Measurements from ENCODE around the gene TXNRD2.

Gene TXNRD2

DNA sequence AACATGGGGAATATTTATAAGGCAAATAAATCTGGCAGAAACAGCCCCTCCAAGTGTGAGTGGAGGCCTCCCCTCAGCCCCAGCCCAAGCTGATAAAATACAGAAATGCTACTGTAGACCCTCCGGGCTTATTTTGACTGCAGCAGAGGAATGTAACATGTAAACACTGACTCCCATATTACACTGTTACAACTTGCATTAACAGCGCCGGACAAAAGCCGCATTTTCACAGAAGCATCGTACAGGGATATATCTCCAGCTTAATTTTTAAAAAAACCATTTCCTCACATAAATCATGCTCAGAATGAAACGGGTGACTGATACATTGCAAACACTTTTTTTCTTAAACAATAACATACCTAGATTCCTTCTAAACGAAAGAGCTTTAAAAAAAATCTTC, 36.7 kb downstream of the TXNRD2 start:
- DNase-seq (ENCODE audit: low spot score) = no peak

DNA sequence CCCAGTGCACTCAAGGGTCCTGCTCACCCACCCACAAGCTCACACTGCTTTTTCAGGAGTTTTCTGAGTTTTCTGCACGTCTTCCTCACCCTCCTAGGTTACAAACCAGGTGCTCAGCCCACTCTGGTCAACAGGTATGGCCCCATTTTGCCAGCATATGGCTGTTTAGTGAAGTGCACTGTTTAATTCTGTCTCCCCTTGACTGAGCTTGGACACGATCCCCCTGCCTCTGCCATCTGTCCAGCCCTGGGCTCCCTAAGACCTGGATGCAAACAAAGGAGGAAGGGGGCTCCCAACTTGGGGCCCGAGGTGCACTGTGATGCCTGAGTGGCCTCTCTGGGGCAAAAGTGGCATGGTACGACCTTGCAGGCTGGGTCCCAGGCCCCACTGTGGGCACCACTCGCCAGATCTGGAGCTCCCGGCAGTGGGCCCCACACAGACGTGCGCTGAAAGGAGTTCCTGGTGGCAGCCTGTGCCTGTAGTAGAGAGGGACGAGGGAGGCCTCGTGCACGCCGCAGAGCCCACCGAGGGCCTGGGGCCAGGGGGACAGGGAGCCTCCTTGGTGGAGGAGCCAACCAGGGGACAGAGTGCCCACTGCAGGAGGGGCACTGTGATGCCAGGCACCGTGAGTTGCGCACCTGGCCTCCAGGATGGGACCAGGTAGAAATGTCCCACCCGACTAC, 37.3 kb downstream of the TXNRD2 start:
- no peak for DNase-seq (ENCODE audit: low spot score)

DNA sequence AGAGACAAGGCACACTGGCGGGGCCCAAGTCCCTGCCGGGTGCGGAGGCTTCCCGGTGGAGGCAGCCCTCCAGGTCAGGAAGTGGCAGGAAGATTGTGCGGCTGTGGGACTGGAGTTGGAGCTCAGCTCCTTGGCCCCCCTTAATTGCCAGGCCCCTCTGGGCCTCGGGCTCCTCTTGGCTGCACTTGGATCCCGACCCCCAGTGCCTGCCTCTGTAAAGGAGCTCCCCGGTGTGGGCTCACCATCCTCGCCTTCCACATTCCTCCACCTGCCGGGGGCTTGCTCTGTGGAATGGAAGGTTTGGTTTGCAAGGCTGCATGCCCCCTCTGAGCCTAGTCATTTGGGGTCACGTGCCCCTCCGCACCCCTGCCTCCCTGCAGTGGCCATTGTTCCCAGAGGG, 38.1 kb downstream of the TXNRD2 start:
- DNase-seq (ENCODE audit: low spot score) = no peak

DNA sequence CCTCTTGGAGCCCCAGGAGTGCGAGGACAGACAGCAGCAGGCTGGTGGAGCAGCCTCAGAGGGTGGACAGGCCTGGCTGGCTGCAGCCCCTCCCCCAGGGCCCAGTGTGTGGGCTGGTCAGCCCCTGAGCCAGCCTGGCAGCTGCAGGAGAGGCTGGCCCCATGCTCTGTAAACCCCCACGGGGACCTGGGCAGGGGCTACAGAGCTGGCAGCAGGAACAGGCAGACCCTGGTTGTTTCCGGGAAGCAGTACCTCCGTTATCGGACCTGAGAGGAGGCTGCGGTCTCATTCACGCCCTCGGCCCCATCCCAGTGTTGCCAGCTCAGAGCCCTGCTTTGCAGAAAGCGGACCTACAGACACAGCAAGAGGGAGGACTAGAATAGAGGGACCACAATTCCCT, 38.6 kb downstream of the TXNRD2 start:
- no peak for DNase-seq (ENCODE audit: low spot score)

DNA sequence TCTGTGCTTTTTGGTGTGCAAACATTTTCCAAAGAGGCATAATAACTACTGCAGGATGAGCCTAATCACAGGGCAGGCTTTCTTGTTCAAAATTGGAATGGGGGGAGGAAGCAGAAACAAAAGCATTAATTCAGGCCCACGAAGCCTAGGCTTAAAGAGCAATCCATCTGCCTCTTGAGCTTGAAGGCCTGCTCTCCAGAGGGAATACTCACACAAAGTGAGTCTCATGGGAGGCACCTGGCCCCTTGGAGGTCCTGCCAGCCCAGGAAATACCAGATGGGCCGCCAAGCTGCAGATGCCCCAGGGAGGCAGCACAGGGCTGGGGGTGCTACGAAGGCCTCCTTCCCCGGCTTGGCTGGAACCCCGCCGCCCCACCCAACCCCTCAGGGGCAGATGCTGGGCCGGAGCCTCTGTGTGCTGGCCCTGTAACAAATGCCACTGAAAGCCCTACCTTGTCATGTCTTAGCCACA, 39.3 kb downstream of the TXNRD2 start:
- DNase-seq (ENCODE audit: low spot score) = no peak

DNA sequence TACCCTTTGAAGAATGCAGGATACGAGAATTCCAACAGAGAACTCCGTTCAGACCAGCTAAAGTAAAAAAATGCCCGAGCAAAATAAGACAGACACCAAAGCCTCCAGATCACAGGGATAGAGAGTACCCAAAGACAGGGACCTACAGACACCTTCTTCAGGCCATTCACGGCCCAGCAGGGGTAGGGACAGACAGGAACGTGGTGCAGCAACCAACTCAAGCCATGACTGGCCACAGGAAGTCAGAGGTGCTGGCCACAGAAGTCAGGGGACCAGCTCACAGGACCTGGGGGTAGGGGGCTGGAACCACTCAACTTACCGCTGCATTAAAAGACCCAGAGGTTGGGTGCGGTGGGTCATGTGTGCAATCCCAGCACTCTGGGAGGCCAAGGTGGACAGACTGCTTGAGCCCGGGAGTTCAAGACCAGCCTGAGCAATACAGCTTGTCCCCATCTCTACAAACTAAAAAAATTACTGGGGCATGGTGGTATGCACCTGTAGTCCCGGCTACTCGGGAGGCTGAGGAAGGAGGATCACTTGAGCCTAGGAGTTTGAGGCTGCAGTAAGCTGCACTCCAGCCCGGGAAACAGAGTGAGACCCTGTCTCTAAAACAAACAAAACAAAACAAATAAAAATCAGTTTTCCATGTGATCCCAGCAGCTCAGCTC, 39.9 kb downstream of the TXNRD2 start:
- no peak for DNase-seq (ENCODE audit: low spot score)

DNA sequence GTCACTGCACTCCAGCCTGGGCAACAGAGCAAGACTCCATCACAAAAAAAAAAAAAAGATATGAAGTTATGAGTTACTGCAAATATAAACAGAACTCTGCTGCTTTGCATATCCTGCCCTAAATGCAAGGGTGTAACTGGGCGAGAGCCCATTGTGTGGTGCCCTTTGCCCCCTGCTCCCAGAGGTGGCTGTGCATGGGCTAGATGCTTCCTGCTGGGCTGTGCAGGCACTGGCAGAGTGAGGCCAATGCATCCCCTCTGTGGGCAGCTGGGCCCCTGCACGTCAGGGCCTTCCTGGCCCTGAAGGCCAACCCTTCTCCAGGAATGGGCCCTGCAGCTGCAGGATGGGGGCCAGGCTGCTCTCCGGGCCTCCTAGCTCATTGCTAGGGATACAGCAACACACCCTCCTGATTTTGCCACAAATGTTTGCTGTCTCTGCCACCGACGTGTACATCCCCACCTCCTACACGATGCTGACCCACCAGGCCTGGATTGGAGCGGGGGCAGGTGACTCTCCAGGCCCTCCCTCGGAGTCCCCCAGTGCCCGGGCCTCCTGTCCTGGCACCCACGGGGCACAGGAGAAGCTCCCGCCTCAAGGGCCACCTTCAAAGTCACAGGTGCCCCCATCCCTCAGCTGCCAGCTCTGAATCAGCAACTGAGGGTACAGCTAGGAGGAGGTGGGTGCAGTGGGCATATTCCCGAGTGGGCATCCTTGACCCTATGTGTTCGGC, 40.7 kb downstream of the TXNRD2 start:
- DNase-seq (ENCODE audit: low spot score) = no peak

DNA sequence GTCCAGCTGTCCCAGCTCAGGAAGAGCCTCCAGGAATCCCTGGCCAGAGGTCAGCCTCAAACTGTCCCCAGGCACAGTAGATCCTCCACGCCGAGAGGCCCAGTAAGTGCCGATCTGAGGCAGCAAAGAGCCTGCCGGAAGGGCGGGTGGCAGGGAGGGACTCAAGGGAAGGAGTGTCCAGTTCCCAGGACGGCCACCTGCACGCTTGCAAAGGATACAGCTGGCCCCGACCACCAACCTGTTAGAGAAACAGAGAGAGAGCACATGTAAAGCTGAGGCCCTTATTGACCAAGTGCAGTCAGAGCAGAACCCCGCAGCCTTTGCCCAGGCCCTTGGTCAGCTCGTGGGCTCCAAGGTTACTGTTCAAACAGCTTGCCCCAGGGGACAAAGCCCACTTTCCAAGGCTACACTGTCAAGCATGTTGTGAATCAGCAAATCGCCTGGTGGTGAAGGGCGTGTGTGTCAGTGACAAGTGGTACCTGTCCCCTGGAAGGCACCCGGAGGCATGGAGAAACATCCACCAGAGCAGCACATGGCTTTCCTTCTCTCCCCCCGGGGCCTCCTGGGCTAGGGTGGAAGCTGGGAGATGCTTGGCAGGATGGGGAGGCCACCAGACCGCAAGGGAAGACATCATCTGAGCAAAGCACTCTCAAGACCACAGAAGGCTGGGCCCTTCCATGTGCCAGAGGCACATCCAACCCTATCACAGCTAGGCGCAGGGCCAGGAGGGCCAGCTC, 42.6 kb downstream of the TXNRD2 start:
- DNase-seq (ENCODE audit: low spot score) = no peak

DNA sequence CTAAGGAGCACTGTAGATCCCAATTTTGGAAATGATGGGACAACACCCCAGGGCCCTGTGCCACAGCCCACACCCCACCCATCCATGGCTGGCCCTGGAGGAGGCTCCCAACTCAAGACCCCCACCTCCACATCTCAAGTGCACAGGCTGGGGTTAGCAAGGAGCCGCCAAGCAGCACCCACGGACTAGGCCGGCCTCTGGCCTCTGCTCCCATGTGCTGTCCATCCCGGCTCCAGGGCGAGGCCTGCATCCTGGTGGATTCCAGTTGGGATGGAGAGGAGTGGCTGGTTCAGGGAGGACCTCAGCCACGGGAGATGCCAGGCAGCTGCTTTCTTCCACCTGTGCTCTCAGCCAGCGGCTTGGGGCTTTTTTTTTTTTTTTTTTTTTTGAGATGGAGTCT, 43.5 kb downstream of the TXNRD2 start:
- no peak for DNase-seq (ENCODE audit: low spot score)

DNA sequence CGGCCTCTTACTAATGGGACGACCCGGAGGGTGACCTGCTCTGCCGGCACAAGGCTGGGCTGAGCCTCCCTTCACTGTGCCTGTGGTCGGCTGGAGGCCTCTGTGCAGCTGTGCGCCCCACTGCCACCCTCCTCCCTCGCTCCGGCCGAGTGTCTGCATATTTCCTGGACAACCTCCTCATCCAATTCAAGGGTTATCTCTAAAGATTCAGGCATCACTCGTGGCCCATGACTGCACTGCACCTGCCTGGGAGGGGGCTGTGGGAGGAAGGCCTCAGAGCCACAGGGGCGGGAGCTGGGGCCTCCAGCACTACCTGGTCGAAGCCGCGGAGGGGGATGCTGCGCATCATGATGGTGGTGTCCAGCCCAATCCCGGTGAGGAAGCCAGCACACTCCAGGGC, 43.9 kb downstream of the TXNRD2 start:
- no peak for DNase-seq (ENCODE audit: low spot score)

DNA sequence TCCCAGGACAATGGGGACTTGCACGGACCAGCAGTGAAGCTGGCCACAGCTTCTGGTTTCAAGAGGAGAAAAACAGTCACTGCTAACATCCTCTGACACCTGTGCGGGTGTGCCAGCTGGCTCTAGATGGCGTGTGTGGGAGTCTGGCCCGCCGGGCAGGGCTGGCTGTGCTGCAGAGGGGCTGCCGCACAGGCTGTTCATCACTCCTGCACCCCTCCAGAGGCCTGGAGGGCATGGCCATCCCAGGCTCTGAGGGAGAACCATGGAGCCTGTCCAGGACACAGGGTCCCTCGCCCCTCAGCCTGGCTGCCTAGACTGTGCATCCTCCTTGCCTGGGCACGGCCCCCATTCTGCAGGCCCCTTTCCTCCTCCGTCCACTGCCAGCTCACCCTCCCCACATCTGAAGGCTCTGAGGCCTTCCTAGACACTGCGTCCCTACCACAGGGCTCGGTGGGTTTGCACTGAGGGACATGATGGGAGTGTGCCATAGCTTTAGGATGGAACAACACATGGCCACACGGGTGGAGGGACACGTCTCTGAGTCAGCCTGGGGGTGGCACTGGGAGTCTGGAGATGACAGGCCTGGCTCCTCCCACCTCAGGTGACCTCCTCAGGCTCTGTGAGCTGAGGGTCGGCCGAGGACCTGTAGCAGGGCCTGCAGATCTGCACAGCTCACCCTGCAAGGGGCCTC, 44.8 kb downstream of the TXNRD2 start:
- no peak for DNase-seq (ENCODE audit: low spot score)

DNA sequence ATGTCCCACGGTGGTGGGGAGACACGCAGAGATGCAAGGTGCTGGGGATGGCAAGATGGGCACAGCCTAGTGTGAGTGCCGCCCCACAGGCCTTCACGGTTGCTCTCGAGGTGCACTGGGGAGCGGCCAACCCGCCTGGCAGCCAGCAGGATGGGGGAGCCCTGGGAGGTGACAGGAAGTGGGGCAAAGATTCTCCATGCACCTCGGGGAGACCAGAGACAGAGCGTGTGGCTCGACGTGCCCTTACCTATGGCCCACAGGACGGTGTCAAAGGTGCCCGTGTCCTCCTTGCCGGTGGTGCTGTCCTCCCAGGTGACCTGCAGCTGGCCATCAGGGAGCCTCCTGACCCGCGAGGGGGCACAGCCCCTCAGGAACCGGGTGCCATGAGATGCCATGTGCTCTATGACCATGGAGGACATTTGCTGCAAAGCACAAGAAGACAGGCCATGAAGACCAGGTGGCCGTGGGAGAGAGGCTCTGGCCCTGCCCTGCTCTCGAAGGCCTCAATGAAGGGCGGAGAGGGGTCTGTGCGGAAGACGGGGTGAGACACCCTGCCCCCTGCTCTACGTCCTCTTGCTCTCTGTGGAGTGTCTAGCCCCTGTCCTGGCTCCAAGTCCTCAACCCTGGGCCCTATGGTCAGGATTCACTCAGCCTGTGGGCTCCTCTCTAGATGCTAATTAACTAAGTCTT, 46.3 kb downstream of the TXNRD2 start:
- no peak for DNase-seq (ENCODE audit: low spot score)

DNA sequence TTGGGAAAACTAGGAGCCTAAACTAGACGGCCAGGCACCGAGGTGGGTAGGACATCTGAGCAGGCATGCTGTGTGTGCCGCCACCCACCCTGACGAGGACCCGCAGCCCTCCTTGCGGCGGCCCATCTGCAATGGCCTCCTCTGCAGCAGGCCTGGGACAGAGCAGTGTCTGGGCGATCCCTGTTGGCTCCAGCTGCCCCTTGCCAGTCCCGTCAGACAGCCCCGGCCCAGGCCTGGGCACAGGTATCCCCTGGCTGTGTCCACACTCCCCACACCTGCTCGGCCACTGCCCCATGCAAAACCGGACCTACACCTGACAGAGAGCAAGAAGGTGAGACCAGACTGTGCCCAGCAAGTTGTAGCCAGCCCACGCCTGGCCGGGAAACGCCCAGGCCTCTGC, 48.3 kb downstream of the TXNRD2 start:
- no peak for DNase-seq (ENCODE audit: low spot score)

DNA sequence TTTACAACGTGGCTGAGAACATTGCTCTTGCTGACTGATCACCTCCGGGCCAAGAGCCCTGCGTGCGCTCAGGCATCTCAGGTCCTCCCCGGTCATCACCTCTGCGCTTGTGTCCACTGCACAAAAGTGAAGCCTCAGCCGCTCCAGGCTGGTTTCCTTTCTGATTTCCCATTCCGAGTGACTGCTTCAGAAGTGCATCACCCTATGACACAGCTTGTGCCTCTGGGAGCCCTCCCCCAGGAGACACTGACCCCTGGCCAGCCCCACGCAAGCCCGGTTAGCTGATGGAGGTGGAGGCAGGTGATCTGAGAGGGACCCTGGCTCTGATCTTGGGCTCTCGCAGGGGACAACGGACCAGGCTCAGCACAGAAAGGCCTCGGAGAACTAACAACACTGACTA, 48.7 kb downstream of the TXNRD2 start:
- DNase-seq (ENCODE audit: low spot score) = no peak

DNA sequence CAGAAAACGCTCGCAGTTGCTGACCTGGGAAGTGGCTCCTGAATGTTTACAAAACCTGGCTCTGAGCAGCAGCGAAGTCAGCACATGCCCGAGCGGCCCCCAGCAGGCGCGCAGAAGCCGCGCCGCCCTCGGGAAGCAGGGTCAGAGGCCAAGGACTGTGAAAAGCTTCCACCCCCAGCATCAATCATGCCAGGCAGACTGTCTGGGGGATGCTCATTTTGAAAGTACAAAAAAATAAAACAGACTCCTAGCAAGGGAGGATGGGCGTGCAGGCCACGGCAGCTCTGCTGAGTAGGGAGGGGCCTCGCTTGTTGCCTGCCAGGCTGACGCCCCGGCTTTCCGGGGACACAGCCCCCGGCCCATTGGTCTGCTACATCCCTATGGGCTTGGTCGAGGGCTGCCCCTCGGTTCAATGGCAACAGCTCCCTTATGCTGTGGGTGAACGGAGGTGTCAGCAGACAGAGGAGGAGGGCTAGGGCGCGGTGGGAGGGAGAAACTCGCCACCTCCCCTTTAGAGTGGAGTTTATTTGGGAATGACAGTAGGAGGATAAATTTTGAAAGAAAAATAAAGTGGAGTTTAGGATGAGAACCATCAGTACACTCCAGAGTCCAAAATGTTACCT, 49.2 kb downstream of the TXNRD2 start:
- peak; percentile 86 for DNase-seq (ENCODE audit: low spot score)

DNA sequence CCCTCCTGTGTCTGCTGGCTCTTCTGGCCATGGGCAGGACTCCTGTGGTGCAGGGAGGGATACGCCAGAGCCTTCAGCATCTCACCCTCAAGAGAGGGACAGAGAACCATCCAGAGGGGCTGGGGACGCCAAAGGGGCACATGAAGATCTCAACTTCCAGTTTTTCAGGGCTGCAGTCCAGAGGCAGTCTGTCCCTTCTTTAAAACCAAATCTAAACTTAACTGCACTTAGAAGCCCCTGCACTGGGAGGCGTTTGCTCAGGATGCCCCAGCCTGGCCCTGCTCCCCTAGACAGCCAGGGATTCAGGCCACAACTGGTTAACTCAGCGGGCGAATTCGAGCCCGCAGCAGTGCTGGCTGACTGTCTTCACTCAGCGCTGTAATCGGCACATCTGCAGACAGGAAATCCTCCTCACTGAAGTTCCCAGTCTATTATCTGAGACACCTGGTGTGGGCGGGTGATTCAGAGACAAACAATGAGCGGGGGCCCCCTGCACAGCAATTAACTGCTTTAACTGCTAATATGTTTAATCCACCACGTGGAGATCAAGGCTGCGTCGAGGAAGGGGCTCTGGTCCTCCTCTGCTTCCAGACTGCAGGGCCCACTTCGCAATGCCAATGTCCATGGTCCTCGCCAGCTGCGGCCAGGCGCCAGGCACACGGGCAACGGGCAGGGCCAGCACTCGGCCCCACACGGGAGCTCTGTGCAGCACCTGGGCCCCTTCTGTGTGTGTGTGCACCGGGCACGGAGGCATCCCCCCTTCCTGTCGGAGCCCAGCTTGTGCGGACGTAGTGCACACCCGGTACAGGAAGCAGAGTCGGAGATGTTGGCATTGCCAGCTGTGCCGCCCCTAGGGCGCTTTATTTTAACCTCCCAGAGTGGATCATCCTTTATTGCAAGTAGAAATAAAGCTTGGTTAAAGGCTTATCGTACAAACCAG, 50.0 kb downstream of the TXNRD2 start:
- DNase-seq (ENCODE audit: low spot score) = peak; percentile 98

DNA sequence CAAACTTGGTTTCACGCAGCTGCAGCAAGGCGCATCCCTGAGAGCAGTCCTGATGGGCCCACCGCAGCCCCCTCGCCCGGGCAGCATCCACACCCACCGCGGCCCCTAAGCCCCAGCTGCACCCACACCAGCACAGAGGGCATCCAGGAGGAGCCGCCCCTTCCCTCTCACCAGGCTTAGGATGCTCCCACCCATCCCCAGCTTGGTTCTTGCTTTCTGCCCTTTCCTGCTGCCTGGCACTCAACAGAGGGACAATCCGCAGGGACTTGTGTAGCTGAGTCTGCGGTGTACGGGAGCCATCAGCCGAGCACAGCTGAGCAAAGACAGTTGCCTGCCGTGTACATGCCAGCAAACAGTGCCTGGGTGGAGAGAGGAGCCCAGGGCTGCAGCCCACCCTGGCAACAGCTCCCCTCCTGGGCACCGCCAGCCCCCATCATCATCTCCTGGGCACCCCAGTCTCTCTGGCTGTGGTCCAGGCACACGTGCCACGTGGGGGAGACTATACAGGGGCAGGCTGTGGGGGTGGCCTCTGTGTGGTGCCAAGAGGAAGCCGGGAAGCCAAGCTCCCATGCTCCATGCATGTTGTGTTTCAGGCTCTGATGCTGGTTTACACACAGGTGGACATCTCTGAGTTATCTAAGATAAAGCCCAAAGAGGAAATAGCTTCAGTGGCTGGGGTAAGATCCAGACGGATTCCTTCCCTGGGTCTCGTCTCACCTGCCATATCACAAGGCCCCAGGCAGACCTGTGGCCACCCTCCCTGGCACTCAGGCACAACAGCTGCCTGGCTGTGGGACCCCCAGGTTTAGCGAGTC, 50.9 kb downstream of the TXNRD2 start:
- DNase-seq (ENCODE audit: low spot score) = no peak

DNA sequence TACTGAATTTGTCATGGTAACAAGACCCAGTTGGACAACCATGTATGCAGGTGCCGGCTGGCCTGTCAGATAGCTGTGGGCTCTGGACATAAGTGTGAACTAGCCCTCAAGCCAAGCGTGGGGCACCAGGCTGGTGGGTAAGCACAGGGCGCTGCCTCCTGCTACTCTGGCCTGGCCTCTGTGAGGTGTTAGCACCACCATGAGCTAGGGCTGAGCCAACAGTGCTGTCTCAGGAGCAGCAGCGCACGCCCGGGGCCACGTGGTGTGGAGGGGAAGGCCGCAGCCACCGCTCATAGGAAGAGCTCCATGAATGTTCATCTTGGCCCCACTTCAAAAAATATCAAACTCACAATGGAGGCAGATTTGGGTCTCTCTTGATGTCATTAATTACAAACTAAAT, 51.7 kb downstream of the TXNRD2 start:
- DNase-seq (ENCODE audit: low spot score) = no peak
